PC-9 (cell line): ENCODE results near the gene NME7. TPM values are rescaled to one million over a fixed set of nuclear protein-coding genes. Genes with fewer than 3 reads are reported as not detected.

ENCODE experiments used
- BruUV-seq: library from RNA; stranded (reverse); fragments of 400-500 nt; replicated peaks from 2 replicates; lab custom pipeline; 2021; lab: Mats Ljungman, UMichigan
- CTCF ChIA-PET: fragments of 300-600 bp; sonication (Branson Sonifier 250); formaldehyde crosslinking; loops from one replicate; lab custom pipeline; 2022; ENCODE audit warnings: antibody characterized with exemption; lab: Charles Lee
- POLR2A ChIA-PET: fragments of 300-600 bp; sonication (Branson Sonifier 250); formaldehyde crosslinking; loops from one replicate; lab custom pipeline; 2022; ENCODE audit warnings: antibody characterized with exemption; ENCODE audit not compliant: unreplicated experiment; lab: Charles Lee
- DNase-seq, 2 experiments: peaks; one replicate each; pipeline versions ENCODE4 v3.0.0 to v3.0.0-alpha.2; 2015 to 2022; ENCODE audit warnings: mixed read lengths in 1 of 2
- H2AFZ ChIP-seq: fragments of 200-600 bp; sonication (generic); 2 replicates; pipeline ENCODE4 v1.8.1; 2017; ENCODE audit warnings: antibody characterized with exemption
- H3F3A ChIP-seq: fragments of 200-600 bp; sonication (generic); 2 replicates; pipeline ENCODE4 v1.8.1; 2017; ENCODE audit warnings: antibody characterized with exemption, mild to moderate bottlenecking, low read depth; ENCODE audit not compliant: insufficient read depth
- H3K27ac ChIP-seq: fragments of 200-600 bp; sonication (generic); 2 replicates; pipeline ENCODE4 v1.6.1; 2016; ENCODE audit warnings: mixed run types
- H3K27me3 ChIP-seq: fragments of 200-600 bp; sonication (generic); 2 replicates; pipeline ENCODE4 v1.6.1; 2016; ENCODE audit warnings: low read depth, mixed run types; ENCODE audit not compliant: insufficient read depth
- H3K36me3 ChIP-seq: fragments of 200-600 bp; sonication (generic); 2 replicates; pipeline ENCODE4 v1.6.1; 2016; ENCODE audit warnings: low read depth, mixed run types
- H3K4me1 ChIP-seq: fragments of 200-600 bp; sonication (generic); replicated peaks from 2 replicates; pipeline ENCODE4 v1.6.1; 2016; ENCODE audit warnings: mixed run types; ENCODE audit not compliant: insufficient read depth
- H3K4me2 ChIP-seq: fragments of 200-600 bp; sonication (generic); 2 replicates; pipeline ENCODE4 v1.6.1; 2017; ENCODE audit warnings: mixed run types
- H3K4me3 ChIP-seq: fragments of 200-600 bp; sonication (generic); 2 replicates; pipeline ENCODE4 v1.6.1; 2016; ENCODE audit warnings: mixed run types
- H3K79me2 ChIP-seq: fragments of 200-600 bp; sonication (generic); 2 replicates; pipeline ENCODE4 v1.6.1; 2017; ENCODE audit warnings: low read depth, mixed run types
- H3K9me2 ChIP-seq: fragments of 200-600 bp; sonication (generic); 2 replicates; pipeline ENCODE4 v1.8.1; 2017; ENCODE audit warnings: mild to moderate bottlenecking; ENCODE audit not compliant: insufficient read depth
- H3K9me3 ChIP-seq: fragments of 200-600 bp; sonication (generic); 2 replicates; pipeline ENCODE4 v1.8.1; 2016; ENCODE audit warnings: low read depth; ENCODE audit not compliant: insufficient read depth
- H4K20me1 ChIP-seq: fragments of 200-600 bp; sonication (generic); 2 replicates; pipeline ENCODE4 v1.8.1; 2017; ENCODE audit not compliant: insufficient read depth
- EZH2 ChIP-seq: fragments of 200-600 bp; sonication (generic); IDR thresholded peaks from 2 replicates; pipeline ENCODE4 v1.8.0; 2017; ENCODE audit warnings: antibody characterized with exemption, low read depth
- intact Hi-C: fragments of 100-400 bp; cut with micrococcal nuclease; formaldehyde crosslinking; loops from one replicate; pipeline ENCODE4 v1.10.0; 2022; ENCODE audit not compliant: unreplicated experiment
- total RNA-seq: library from RNA; stranded (reverse); gene quantifications from 2 replicates; pipeline ENCODE4 v1.2.3, GENCODE V29; 2021
- TF ChIP-seq, protein P1 (sequence below): fragments of 200-600 bp; sonication (generic); conservative IDR thresholded peaks from 2 replicates; pipeline ENCODE4 v1.6.1; 2017; ENCODE audit warnings: mixed run types, antibody characterized with exemption, mild to moderate bottlenecking, moderate library complexity

The NME7 gene
- total RNA-seq, 1 experiment from 2014 or later = 21.4 TPM

DNA sequence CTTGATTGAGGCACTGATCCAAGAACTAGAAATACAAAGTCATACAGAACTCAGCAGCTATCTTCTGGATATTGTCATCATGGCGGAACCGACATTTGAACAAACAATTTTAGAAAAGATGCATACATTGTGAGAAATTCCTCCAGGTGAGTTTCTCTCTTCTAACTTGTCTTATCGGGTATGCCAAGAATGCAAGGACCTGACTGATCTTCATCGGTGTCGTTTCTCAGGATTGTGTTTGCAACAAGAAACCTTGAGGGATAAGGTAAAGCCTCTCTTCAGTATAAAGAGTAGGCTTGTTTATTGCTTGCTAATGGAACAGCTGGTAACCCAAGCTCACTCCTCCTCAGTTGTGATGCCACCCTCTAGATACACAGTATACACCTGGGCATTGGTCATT lies 62.2 kb downstream of the NME7 start:
- Histone ChIP-seq H3K4me3 (no peak overlapping the region), H4K20me1 (no peaks in the 10 kb centered on the region), H3K9me3 (0 out of 2 replicates have a peak, but pooled peaks cover 5% of the 10 kb centered on the region), H3K9me2 (no peaks in the 10 kb centered on the region; the same call in 1 of the 2 replicates), H3K79me2 (no peaks in the 10 kb centered on the region), H2AFZ (no peak overlapping the region), H3K36me3 (no peaks in the 10 kb centered on the region), H3K4me1 (peaks cover 12% of the 10 kb centered on the region), H3F3A (no peaks in the 10 kb centered on the region), H3K4me2 (no peak overlapping the region), H3K27me3 (no peaks in the 10 kb centered on the region), H3K27ac (no peak overlapping the region)
- ChIA-PET CTCF (no interaction called here), POLR2A (no interaction called here)
- intact Hi-C loops = no loop called here
- no TSS peak for BruUV-seq
- no peak for TF ChIP-seq EZH2
- TF ChIP-seq, protein P1, sequence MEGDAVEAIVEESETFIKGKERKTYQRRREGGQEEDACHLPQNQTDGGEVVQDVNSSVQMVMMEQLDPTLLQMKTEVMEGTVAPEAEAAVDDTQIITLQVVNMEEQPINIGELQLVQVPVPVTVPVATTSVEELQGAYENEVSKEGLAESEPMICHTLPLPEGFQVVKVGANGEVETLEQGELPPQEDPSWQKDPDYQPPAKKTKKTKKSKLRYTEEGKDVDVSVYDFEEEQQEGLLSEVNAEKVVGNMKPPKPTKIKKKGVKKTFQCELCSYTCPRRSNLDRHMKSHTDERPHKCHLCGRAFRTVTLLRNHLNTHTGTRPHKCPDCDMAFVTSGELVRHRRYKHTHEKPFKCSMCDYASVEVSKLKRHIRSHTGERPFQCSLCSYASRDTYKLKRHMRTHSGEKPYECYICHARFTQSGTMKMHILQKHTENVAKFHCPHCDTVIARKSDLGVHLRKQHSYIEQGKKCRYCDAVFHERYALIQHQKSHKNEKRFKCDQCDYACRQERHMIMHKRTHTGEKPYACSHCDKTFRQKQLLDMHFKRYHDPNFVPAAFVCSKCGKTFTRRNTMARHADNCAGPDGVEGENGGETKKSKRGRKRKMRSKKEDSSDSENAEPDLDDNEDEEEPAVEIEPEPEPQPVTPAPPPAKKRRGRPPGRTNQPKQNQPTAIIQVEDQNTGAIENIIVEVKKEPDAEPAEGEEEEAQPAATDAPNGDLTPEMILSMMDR = no peak
- DNase-seq = no peak

DNA sequence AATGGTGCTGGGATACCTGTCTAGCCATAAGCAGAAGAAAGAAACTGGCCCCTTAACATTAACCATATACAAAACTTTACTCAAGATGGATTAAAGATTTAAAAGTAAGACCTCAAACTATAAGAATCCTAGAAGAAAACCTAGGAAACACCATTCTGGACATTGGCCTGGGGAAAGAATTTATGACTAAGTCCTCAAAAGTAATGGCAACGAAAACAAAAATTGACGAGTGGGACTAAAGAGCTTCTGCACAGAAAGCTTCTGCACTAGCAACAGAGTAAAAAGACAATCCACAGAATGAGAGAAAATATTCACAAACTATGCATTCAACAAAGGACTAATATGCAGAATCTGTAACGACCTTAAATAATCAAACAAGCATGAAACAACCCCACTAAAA lies 66.7 kb downstream of the NME7 start:
- intact Hi-C loops = no loop called here
- H3K4me1 ChIP-seq = no peaks in the 10 kb centered on the region
- no peaks in the 10 kb centered on the region for H3K36me3 ChIP-seq
- no peaks in the 10 kb centered on the region for H4K20me1 ChIP-seq
- no peaks in the 10 kb centered on the region for H3K79me2 ChIP-seq
- H3K27ac ChIP-seq = no peak overlapping the region
- H3K9me3 ChIP-seq = no peaks in the 10 kb centered on the region
- CTCF ChIA-PET = no interaction called here
- no peak for TF ChIP-seq EZH2
- TF ChIP-seq, protein P1 = no peak
- no peak overlapping the region for H3K4me2 ChIP-seq
- no peaks in the 10 kb centered on the region for H3K27me3 ChIP-seq
- no peak overlapping the region for H3K4me3 ChIP-seq
- no peaks in the 10 kb centered on the region; the same call in 1 of the 2 replicates for H3K9me2 ChIP-seq
- no peaks in the 10 kb centered on the region for H3F3A ChIP-seq
- H2AFZ ChIP-seq = no peak overlapping the region
- BruUV-seq = no TSS peak
- DNase-seq = no peak
- POLR2A ChIA-PET = no interaction called here

DNA sequence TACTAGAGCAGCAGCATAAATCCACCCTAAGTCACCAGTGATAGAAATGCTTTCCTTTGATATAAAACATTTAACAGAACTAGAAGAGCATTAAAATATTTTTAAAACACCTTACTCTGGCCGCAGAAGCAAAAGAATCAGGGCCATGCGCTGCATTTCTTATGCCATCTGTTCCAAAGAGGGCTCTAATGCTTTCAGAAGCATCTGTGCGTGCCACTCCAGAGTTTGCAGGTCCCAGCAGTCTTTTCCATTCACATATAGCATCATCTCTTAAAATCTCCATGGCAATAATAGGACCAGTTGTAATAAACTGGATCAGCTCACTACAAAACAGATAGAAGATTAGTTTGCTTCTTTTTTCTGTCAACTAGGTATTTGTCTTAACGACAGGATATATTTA lies 69.2 kb downstream of the NME7 start:
- Histone ChIP-seq H3K79me2 (no peaks in the 10 kb centered on the region), H3K27ac (no peak overlapping the region), H3K9me3 (no peaks in the 10 kb centered on the region), H3K4me3 (no peak overlapping the region), H4K20me1 (no peaks in the 10 kb centered on the region), H3K9me2 (no peaks in the 10 kb centered on the region), H3K27me3 (no peaks in the 10 kb centered on the region), H3K4me2 (no peak overlapping the region), H3F3A (no peaks in the 10 kb centered on the region), H3K36me3 (no peaks in the 10 kb centered on the region), H3K4me1 (no peaks in the 10 kb centered on the region), H2AFZ (no peak overlapping the region)
- CTCF ChIA-PET = no interaction called here
- POLR2A ChIA-PET = no interaction called here
- no peak for TF ChIP-seq EZH2
- TF ChIP-seq, protein P1 = no peak
- BruUV-seq = no TSS peak
- intact Hi-C loops = no loop called here
- DNase-seq = no peak
